HepG2 (cell line): Measurements from ENCODE around the gene ZNF652. TPM values are rescaled to one million over a fixed set of nuclear protein-coding genes. Genes with fewer than 3 reads are reported as not detected.

ENCODE experiments used
- AGO1 ChIP-seq: fragments of 200-400 bp; formaldehyde crosslinking; IDR thresholded peaks from 2 replicates; pipeline ENCODE4 v1.6.1; 2017; ENCODE audit warnings: mild to moderate bottlenecking, low read depth, low read length, moderate library complexity; ENCODE audit not compliant: poor library complexity, severe bottlenecking
- CC2D1A ChIP-seq: sonication (generic); formaldehyde crosslinking; IDR thresholded peaks from 2 replicates; pipeline ENCODE4 v1.8.1; 2023; ENCODE audit warnings: mild to moderate bottlenecking, missing genetic modification reagents
- DRAP1 ChIP-seq: IDR thresholded peaks from 2 replicates; pipeline ENCODE4 v1.6.1; 2016; ENCODE audit warnings: missing genetic modification reagents, missing compliant biosample characterization
- DZIP1 ChIP-seq: sonication (generic); formaldehyde crosslinking; IDR thresholded peaks from 2 replicates; pipeline ENCODE4 v1.5.0; 2020; ENCODE audit warnings: mild to moderate bottlenecking, missing genetic modification reagents
- HMGXB4 ChIP-seq, 2 experiments: sonication (generic) in 1 of 2; formaldehyde crosslinking in 1 of 2; IDR thresholded peaks; 2 replicates each; pipeline versions ENCODE4 v1.4.0 to v1.6.1; 2018 to 2020; ENCODE audit warnings: missing genetic modification reagents in 2 of 2, borderline replicate concordance in 1 of 2, low read depth in 1 of 2, mild to moderate bottlenecking in 1 of 2, missing biosample characterization in 1 of 2
- KLF16 ChIP-seq, 2 experiments: sonication (generic) in 1 of 2; formaldehyde crosslinking in 1 of 2; IDR thresholded peaks; 2 replicates each; pipeline versions ENCODE4 v1.6.1 to v1.8.0; 2016 to 2023; ENCODE audit warnings: missing genetic modification reagents in 2 of 2, missing compliant biosample characterization in 1 of 2
- NRL ChIP-seq: sonication (generic); formaldehyde crosslinking; IDR thresholded peaks from 2 replicates; pipeline ENCODE4 v1.5.0; 2020; ENCODE audit warnings: missing genetic modification reagents, mild to moderate bottlenecking, moderate library complexity, borderline replicate concordance
- PHF5A ChIP-seq: IDR thresholded peaks from one replicate; pipeline ENCODE4 v1.6.1; 2018; ENCODE audit warnings: low read depth, missing genetic modification reagents; ENCODE audit not compliant: unreplicated experiment
- SIN3B ChIP-seq: fragments of 150-350 bp; IDR thresholded peaks from 2 replicates; pipeline ENCODE4 v1.6.1; 2014; ENCODE audit warnings: low read length
- STAG1 ChIP-seq: sonication (generic); formaldehyde crosslinking; IDR thresholded peaks from 2 replicates; pipeline ENCODE4 v1.4.0; 2020; ENCODE audit warnings: missing genetic modification reagents
- XRCC5 ChIP-seq: fragments of 200-400 bp; formaldehyde crosslinking; optimal IDR thresholded peaks from 2 replicates; pipeline ENCODE3; 2017; ENCODE audit warnings: mild to moderate bottlenecking, low read length
- ZBTB4 ChIP-seq: sonication (generic); formaldehyde crosslinking; IDR thresholded peaks from 2 replicates; pipeline ENCODE4 v1.4.0; 2020; ENCODE audit warnings: missing genetic modification reagents, mild to moderate bottlenecking, borderline replicate concordance
- ZFP91 ChIP-seq: sonication (generic); formaldehyde crosslinking; IDR thresholded peaks from 2 replicates; pipeline ENCODE4 v1.9.0; 2022; ENCODE audit warnings: missing genetic modification reagents, mild to moderate bottlenecking, borderline replicate concordance
- ZNF253 ChIP-seq: sonication (generic); formaldehyde crosslinking; IDR thresholded peaks from 2 replicates; pipeline ENCODE4 v1.8.0; 2022; ENCODE audit warnings: mild to moderate bottlenecking, missing genetic modification reagents, borderline replicate concordance
- ZNF572 ChIP-seq: sonication (generic); formaldehyde crosslinking; IDR thresholded peaks from 2 replicates; pipeline ENCODE4 v1.5.1; 2020; ENCODE audit warnings: mild to moderate bottlenecking, missing genetic modification reagents
- ZNF773 ChIP-seq: sonication (generic); formaldehyde crosslinking; IDR thresholded peaks from 2 replicates; pipeline ENCODE4 v1.4.0; 2020; ENCODE audit warnings: missing genetic modification reagents, borderline replicate concordance
- ZNF891 ChIP-seq: sonication (generic); formaldehyde crosslinking; IDR thresholded peaks from 2 replicates; pipeline ENCODE4 v1.5.0; 2020; ENCODE audit warnings: mild to moderate bottlenecking, missing genetic modification reagents
- polyA plus RNA-seq, 8 experiments: library from polyadenylated mRNA; depleted of rRNA in 3 of 8; stranded (reverse) in 7 of 8; unstranded in 1 of 8; fragments of >200 nt; fragmentation: Illumina TruSeq in 4 of 8; extraction: Trizol in 4 of 8; gene quantifications; 2 replicates each; pipeline versions ENCODE4 v1.2.1 to v1.2.3, GENCODE V29; 2011 to 2016; ENCODE audit warnings: low read depth in 4 of 8, missing spikeins in 1 of 8, mixed read lengths in 1 of 8; ENCODE audit not compliant: insufficient read depth in 1 of 8
- total RNA-seq, 5 experiments: library from RNA; depleted of rRNA; stranded (reverse); fragments of >200 nt; fragmentation: Illumina TruSeq; extraction: Trizol; gene quantifications; 2 replicates each; pipeline ENCODE4 v1.2.3, GENCODE V29; 2016; ENCODE audit warnings: low read depth in 1 of 5

The ZNF652 gene
- total and polyA plus RNA-seq, 2 of the 13 experiments (the other 11 are each of a cell fraction or from before 2014, with no cell fraction given), result 16.2 to 30.2 TPM

GRCh38 chr17:49361129-49361901 lies 735 bp downstream of the ZNF652 start (continued):
- TF ChIP-seq ZBTB4 (CRISPR knock-in tag), result peak; percentile 58; the same call in 1 of the 2 replicates
- TF ChIP-seq DZIP1 (CRISPR knock-in tag), result peak; percentile 33; the same call in 1 of the 2 replicates
- TF ChIP-seq KLF16 (CRISPR knock-in tag; IDR thresholded peaks at IDR 0.05), result 0 out of 4 replicates have a peak, but pooled peaks of 1 of the 2 experiments have one; percentile 10
- TF ChIP-seq ZFP91 (CRISPR knock-in tag), result peak; percentile 54; the same call in 1 of the 2 replicates
- peak; percentile 8 for TF ChIP-seq XRCC5
- TF ChIP-seq HMGXB4 (CRISPR knock-in tag; IDR thresholded peaks at IDR 0.05; ENCODE audit: borderline replicate concordance in 1 of 2, low read depth in 1 of 2), result peak in 1 of 2 experiments; percentile 42; a peak in 2 of 4 replicates
- TF ChIP-seq ZNF891 (CRISPR knock-in tag), result peak; percentile 53; the same call in 1 of the 2 replicates
- no peak for TF ChIP-seq PHF5A (CRISPR knock-in tag)
- no peak for TF ChIP-seq CC2D1A (CRISPR knock-in tag)
- no peak for TF ChIP-seq ZNF253 (CRISPR knock-in tag)
- no peak for TF ChIP-seq STAG1 (CRISPR knock-in tag)
- 0 out of 2 replicates have a peak, but pooled peaks have one; percentile 46 for TF ChIP-seq ZNF572 (CRISPR knock-in tag)
- TF ChIP-seq ZNF773 (CRISPR knock-in tag), result peak; percentile 73; the same call in 1 of the 2 replicates
- peak; percentile 58; the same call in 1 of the 2 replicates for TF ChIP-seq NRL (CRISPR knock-in tag)
- TF ChIP-seq SIN3B, result no peak
- peak; percentile 16 for TF ChIP-seq AGO1
- peak; percentile 65 for TF ChIP-seq DRAP1 (CRISPR knock-in tag)
